Measurements from ENCODE around the gene TRAF3IP3.

GRCh38 chr1:209714338-209714737 lies 41.5 kb upstream of the TRAF3IP3 start:
- no peak for TF ChIP-seq CTCF (IDR thresholded peaks at IDR 0.05)
- no peak for TF ChIP-seq POLR2AphosphoS5 (IDR thresholded peaks at IDR 0.05)
- TF ChIP-seq POLR2A (IDR thresholded peaks at IDR 0.05): no peak
